NCI-H1417 treated with DMSO at 0.1 percent for 48 hours (cell line): ENCODE measurements around the gene TNMD.
"Not testable (repeated sequence)": the region's sequence is repeated elsewhere in the genome, so short reads cannot be mapped to it uniquely, and the experiment has no call there.

Experiments used
- DNase-seq: peaks from one replicate; lab custom pipeline; 2025; lab: John Stamatoyannopoulos, UW

TNMD gene

GRCh38 chrX:100584611-100585010 is at the start of gene TNMD:
TNMD (plus strand) TSS chrX:100584936; CDS start chrX:100585019, 83 bp downstream.
- no peak for DNase-seq

DNA sequence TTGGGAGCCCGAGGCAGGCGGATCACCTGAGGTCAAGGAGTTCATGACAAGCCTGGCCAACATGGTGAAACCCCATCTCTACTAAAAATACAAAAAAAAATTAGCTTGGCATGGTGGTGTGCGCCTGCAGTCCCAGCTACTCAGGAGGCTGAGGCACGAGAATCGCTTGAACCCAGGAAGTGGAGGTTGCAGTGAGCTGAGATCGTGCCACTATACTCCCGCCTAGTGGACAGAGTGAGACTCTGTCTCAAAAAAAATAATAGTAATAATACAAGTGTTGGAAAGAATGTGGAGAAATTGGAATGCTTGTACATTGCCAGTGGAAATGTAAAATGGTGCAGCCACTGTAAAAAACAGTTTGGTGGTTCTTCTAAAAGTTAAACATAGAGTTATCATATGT is 19.2 kb upstream of the TNMD start:
- not testable (repeated sequence) for DNase-seq

- no peak for DNase-seq
These were observed 2.0 kb downstream of the TNMD start for GRCh38 chrX:100586747-100587146.

GRCh38 chrX:100587861-100588260 is 3.1 kb downstream of the TNMD start:
- no peak for DNase-seq

DNA sequence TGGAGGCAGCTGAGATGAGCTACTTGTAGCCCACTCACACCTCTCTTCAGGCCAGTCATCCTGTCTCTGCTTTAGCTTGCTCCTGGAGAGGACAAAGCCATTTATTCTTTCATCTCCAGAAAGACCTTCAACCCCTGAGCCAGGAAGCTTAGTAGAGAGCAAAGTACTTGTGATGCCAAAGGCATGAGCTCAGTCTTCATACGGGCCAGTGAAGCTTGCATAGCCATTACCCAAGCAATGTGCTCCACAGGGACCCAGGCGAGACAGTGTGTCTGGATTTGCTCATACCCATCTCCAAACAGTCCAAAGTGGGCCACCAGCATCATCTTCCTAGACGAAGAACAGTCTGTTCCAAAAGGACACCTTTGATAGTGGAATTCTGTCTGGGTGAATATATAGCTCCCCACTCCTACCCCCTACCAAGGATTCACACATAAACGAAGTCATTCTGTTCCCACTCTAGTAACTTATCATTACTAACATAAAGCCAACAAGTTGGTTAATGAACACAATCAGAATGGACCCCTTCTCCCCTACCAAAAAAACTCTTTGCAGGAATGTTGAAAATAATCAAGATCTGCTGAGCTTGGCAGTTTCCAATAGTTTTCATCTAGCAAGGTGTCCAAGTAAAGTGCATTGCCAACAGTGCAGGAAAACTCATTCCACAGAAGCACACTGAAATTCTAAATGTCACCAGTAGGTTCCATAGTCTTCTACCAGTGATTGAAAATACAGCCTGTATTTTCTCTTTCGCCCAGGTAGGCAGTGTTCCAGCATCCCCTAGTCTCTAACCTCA is 6.7 kb downstream of the TNMD start:
- DNase-seq: no peak

- DNase-seq: no peak
These were observed 8.4 kb downstream of the TNMD start for GRCh38 chrX:100593126-100593525.

DNA sequence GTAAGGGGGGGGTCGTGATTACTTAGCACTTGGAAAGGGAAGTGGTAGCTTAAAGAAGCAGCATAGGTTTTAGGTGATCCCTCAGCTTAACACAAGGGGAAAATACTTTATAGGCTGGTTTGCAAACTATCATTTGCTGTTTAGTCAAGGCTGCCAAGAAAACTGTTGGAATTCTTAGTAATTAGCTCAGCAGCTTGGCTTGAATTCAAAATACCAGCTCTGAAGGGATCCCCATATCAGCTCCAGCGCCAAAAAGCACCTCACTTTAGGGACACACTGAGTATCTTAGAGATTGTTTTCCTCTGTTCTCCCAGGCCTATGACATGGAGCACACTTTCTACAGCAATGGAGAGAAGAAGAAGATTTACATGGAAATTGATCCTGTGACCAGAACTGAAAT is 8.8 kb downstream of the TNMD start:
- no peak for DNase-seq

DNA sequence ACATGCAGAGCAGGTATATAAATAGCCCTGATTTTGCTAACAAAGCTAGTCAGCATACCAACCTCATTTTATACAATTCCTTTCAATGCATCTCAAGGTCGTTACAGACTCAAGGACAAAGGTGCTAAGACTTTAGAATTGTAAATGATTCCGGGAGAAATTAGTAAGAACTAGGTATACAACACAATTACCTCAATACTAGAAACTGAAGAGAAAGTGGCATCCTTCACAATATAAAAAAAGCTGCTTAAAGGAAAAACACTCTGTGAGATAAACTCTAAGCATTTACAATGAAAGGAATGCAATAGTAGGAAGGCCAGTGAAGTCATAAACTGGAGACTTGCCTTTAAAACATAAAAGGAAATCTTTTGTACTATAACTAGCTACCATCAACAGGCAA is 11.9 kb downstream of the TNMD start:
- no peak for DNase-seq

GRCh38 chrX:100599456-100599855 is 14.7 kb downstream of the TNMD start:
- DNase-seq: no peak

DNA sequence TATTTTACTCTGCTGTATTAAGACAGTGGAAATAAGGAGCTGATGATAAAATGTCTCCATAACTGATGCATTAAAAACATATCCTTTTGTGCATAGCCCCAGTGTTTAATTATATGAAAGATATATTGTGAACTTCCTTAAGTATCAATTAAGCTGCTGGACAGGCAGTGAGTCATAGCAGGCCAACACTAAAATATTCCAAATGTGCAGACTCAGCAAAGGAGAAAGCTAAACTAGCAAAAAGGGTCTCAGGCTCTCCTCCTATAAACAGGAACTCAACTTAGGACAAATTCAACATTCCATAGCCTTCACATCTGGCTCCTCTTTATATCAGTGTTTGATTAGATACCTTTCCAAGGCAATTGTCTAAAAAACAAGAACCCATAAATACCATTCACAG is 15.6 kb downstream of the TNMD start:
- DNase-seq: no peak

GRCh38 chrX:100600758-100601157 is 16.0 kb downstream of the TNMD start:
- DNase-seq: no peak

- DNase-seq: no peak
These were observed 22.0 kb downstream of the TNMD start for GRCh38 chrX:100606753-100607152.

- no peak for DNase-seq
These were observed 24.9 kb downstream of the TNMD start for GRCh38 chrX:100609591-100609990.

DNA sequence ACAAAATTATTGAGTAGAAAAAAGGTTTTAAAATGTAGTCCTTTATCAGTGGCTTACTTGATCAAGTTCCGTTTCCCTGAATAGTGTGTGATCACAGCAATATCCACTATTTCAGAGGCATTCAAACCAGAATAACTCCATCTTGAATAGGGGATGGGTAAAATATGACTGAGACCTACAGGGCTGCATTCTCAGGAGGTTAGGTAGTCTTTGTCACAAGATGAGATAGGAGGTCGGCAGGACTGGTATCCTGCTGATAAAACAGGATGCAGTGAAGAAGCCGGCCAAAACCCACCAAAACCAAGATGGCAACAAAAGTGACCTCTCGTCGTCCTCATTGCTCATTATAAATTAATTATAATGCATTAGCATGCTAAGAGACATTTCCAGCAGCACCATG is 27.2 kb downstream of the TNMD start:
- DNase-seq: no peak

GRCh38 chrX:100615005-100615404 is 30.3 kb downstream of the TNMD start:
- no peak for DNase-seq

DNA sequence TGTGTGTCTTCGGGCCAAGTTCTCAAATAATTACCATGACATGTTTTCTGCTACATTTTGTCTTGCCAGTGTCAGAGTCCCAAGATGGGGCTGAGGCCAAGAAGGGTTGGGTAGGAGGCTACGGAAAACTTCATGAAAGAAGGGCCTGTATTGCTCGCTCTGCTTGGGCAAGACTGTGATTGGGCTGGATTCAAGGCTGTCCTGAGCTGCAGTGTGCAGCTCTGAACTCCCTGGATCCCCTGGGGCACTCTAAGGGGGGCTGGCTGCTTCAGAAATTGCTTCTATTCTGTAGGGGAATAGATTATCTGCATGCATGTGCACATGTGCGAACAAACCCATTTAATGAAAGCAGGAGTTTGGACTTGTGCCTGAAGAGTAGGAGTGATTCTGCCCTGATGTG is 38.3 kb downstream of the TNMD start:
- no peak for DNase-seq

DNA sequence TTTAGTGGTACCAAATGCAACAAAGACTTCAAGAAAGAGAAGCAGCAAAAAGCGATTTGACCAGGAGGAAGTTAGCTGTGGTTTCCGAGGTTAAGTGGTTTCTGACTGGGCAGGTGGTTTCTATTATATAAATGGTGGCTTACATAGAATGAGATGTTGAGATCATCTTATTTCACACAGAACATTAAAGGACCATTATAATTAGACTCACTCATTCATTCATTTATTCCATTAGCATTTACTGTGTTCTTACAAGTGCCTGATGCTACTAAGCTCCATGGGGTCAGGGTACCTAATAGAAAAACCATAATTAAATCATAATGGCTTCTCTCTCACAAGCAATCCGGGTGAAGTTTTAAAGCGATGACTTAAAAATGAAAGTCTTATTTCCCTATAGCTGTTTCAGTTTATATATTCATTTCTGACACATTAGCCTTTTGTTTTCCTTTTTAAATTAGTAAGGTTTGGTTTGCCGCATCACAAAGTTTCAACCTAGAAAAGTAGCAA is 41.3 kb downstream of the TNMD start:
- no peak for DNase-seq

GRCh38 chrX:100635040-100635439 is 50.3 kb downstream of the TNMD start:
- no peak for DNase-seq

GRCh38 chrX:100635989-100636320 is 51.2 kb downstream of the TNMD start:
- DNase-seq: no peak

GRCh38 chrX:100636321-100636991 is 51.7 kb downstream of the TNMD start, which contains the start of gene TSPAN6:
TSPAN6 (minus strand) TSS chrX:100636806; CDS start chrX:100636694, 112 bp downstream.
- no peak for DNase-seq

DNA sequence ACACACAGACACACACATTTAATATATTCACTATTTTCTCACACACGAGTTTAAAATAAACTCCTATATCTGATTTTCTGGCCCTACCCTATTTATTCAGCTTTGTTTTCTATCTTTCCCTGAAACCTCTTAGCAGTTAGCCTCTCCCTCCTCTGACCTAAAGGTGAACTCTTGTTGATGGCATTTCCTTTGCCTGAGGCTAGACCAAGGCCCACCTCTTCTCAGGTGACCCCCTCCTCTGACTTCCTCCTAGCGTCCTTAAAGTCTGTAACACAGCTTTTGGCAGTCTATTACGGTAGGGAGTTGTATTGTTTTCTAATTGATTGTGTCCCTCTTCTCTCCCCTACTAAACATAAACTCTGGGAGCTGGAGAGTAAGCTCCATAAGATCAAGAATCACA is 57.6 kb downstream of the TNMD start:
- DNase-seq: no peak

DNA sequence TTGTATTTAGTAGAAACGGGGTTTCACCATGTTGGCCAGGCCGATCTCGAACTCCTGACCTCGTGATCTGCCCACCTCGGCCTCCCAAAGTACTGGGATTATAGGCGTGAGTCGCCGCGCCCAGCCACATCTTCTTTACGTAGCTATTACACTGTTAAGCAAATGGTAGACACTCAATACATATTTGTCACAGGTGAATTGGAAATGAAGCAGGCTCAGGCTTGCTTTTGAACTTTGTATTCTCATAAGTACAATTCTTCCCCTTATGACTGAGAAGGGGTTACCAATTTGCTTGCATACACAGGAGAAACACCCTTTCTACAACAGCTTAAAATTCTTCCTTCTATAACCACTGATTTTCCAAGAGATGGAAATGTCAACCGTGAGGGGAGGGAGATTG is 58.5 kb downstream of the TNMD start:
- no peak for DNase-seq
